ENCODE measurements around the gene EIPR1.
"Not testable (repeated sequence)": the region's sequence is repeated elsewhere in the genome, so short reads cannot be mapped to it uniquely, and the experiment has no call there.

EIPR1 gene

DNA sequence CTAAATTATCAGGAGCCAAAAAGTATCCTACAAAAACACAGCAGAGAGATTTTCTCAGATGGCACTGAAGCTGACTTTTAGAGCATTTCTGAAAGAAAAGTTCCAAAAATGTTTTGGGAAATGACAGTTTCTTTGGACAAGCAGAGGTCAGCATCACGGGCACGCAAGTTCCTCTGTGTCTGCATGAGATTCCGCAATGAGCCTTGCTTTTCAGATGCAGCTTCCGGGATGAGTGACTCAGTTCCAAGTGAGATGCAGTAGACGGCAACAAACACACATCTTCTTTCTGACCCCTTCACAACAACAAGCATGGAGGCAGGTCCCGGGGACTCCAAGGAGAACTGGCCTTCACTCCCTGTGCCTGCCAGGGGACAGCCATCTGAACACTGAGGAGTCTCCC, 76.6 kb downstream of the EIPR1 start:
- DNase-seq, result no peak

GRCh38 chr2:3300224-3300995, 77.2 kb downstream of the EIPR1 start:
- no peak for DNase-seq

GRCh38 chr2:3299703-3300102, 77.9 kb downstream of the EIPR1 start:
- no peak for DNase-seq

DNA sequence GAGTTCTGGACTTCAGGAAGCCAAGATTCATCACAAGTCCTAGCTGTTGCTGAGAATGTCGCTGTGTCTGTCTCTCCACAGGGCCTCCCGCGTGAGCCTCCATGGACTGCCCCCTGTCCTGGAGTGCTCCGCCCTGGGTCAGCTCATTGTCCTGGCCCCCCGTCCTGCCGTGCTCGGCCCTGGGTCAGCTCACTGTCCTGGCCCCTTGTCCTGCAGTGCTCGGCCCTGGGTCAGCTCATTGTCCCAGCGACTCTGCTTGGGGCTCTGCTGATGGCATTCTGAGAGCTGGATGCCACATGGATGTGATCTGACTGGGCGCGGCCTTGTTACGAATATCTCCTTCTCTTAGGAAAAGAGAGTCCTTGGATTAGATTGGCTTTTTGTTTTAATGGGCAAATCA, 78.5 kb downstream of the EIPR1 start:
- no peak for DNase-seq

- no peak for DNase-seq
Observed at GRCh38 chr2:3298191-3298590, 79.4 kb downstream of the EIPR1 start.

DNA sequence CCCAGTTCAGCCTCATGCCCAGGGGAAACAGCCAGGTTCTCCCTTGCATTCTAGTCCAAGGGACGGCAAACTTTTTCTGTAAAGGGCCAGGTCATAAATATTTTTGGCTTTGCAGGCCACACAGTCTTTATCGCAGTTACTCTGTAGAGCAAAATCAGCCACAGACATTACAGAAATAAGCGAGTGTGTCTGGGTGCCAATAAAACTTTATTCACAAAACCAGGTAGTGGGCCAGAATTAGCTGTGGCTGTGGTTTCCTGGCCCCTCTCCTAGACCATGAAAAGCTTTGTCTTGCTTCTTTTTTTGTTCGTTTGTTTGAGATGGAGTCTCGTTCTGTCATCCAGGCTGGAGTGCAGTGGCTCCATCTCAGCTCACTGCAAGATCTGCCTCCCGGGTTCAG, 80.1 kb downstream of the EIPR1 start:
- DNase-seq, result no peak

DNA sequence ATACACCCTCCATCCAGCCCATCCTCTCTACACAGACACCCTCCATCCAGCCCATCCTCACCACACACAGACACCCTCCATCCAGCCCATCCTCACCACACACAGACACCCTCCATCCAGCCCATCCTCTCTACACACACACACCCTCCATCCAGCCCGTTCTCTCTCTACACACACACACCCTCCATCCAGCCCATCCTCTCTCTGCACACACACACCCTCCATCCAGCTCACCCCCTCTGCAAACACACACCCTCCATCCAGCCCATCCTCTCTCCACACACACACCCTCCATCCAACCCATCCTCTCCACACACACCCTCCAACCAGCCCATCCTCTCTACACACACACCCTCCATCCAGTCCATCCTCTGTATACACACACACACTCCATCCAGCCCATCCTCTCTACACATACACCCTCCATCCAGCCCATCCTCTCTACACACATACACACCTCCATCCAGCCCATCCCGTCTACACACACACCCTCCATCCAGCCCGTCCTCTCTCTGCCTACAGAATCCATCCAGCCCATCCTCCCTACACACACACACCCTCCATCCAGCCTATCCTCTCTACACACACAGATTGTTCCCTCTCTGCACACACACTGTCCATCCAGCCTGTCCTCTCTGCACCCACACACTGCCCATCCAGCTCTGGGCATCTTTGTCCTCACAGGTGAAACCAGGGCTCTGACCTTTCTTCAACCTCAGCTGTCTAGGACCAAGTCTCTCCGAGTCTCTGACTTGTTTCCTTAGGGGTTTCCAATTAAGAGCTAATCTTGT, 81.2 kb downstream of the EIPR1 start:
- no peak for DNase-seq

DNA sequence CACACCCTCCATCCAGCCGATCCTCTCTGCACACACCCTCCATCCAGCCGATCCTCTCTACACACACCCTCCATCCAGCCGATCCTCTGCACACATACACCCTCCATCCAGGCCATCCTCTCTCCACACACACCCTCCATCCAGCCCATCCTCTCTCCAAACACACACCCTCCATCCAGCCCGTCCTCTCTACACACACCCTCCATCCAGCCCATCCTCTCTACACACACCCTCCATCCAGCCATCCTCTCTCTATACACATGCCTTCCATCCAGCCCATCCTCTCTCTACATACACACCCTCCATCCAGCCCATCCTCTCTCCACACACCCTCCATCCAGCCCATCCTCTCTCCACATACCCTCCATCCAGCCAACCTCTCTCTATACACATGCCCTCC, 83.1 kb downstream of the EIPR1 start:
- no peak for DNase-seq

DNA sequence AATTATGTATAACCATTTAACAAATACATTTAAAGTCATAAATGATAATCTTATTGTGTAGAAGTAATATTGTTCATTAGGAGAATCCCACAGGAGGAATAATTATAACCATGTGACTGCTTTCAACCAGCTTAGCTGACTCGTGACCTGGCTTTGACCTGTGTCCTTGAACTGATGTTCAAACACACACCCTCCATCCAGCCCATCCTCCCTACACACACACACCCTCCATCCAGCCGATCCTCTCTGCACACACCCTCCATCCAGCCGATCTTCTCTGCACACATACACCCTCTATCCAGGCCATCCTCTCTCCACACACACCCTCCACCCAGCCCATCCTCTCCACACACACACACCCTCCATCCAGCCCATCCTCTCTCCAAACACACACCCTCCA, 83.5 kb downstream of the EIPR1 start:
- no peak for DNase-seq

GRCh38 chr2:3293221-3293620, 84.4 kb downstream of the EIPR1 start:
- DNase-seq, result no peak

GRCh38 chr2:3292416-3292815, 85.2 kb downstream of the EIPR1 start:
- DNase-seq, result no peak

- no peak for DNase-seq
Observed at GRCh38 chr2:3291750-3292149, 85.9 kb downstream of the EIPR1 start.

DNA sequence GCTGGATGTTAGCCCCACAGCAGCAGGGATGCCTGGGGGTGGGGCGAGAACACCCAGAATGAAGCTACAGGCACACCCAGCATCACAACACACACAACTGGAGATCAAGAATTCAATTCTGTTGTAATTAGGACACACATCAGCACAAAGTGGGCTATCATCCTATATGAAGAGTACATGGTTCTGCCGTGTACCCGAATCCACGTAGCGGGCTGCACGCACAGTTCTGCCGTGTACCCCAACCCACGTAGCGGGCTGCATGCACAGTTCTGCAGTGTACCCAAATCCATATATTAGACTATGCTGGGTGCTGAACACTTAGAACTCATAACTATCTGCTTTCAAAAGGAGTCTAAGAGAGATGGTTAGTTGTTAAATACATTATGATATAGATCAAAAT, 86.5 kb downstream of the EIPR1 start:
- DNase-seq, result no peak

DNA sequence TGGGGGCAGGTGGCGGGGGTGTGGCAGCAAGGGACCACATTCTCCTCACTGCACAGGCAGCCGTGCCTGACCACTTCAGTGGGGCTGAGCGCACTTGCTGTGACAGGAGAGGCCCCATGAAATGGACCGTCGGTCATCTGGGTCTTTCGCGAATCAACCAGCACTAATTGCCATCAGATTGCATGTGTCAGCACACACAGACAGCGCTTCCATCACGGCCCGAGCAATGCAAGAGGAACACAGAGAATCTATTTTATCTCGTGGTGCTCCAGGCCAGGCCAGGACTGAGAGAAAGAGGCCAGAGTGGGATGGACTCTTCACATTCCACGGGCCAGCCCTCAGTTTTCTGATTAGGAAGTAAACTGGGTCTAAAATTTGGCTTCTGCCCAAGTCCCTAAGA, 87.0 kb downstream of the EIPR1 start:
- no peak for DNase-seq

GRCh38 chr2:3289971-3290370, 87.6 kb downstream of the EIPR1 start:
- DNase-seq, result no peak

DNA sequence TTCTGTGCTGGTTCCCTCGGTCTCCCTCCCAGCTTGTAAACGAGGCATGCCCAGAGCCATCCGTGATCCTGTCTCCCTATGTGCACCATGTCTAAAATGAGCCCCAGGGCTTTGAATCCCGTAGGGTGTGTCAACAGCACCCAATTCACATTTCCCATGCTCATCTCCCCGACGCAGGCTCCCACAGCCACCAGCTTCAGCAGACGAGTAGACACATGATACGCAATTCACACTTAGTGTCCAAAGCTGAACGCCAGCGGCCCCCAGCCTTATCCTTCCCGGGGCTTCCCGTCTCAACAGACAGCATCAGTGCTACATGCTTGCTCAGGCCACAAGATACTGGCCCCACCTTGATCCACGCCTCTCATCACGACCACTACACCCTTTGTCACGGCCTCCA, 88.1 kb downstream of the EIPR1 start:
- DNase-seq, result no peak

DNA sequence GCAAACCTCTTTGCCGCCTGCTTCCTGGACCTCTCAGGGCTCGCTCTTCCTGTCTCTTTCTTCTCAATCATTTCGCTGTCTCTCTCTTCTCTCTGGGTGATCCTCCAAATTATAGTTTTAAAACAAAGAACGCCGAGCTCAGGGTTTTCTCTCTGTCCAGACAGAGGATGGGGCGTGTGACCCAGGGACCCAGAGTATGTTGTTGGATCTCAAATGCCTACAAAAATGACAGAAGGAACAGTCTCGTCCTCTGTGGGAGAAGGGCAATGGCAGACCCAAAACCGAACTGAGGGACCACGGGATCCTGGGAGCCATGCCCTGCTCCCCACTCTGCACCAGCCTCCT, 88.5 kb downstream of the EIPR1 start:
- no peak for DNase-seq

GRCh38 chr2:3288470-3289170, 89.0 kb downstream of the EIPR1 start:
- no peak for DNase-seq

GRCh38 chr2:3287896-3288295, 89.7 kb downstream of the EIPR1 start:
- no peak for DNase-seq

- DNase-seq, result not testable (repeated sequence)
Observed at GRCh38 chr2:3286646-3287036, 91.0 kb downstream of the EIPR1 start.

DNA sequence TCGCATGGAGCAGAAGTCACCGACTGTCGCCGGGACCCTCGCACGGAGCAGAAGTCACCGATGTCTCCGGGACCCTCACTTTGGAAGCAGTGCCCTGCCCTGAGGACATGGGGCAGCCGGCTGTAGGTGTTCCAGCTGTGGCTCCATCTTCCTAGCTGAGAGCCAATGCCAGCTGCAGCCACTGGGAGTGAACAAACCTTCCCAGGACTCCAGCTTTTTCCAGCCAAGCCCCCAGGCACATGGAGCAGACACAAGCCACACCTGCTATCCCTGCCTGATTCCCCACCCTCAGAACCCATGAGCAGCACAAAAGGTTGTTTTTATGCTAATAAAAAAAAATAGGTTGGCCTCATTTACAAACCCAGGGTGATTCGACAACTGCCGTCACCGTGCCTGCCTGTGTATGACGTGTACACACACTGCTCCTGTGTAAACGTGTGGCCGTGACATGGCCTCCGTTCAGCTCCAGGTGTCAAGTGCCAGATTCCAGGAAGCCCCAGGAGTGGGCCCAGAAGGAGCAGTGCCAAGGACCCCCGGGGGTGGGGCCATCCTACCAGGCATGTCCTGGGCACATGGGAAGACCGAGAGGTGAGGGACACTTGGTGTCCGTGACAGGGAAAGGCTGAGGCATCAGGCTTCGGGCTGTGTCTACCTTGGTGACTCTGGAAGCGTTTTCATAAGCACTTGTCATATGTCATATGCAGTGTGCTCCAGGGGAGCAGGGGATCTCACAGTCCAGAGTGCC, 91.5 kb downstream of the EIPR1 start:
- no peak for DNase-seq

- no peak for DNase-seq
Observed at GRCh38 chr2:3284657-3285630, 92.7 kb downstream of the EIPR1 start.
